Transverse colon (tissue), 4 donors: ENCODE data around the gene SERPINB6. TPM values are rescaled to one million over a fixed set of nuclear protein-coding genes. Genes with fewer than 3 reads are reported as not detected.

Source experiments
- DNase-seq: peaks from one replicate; pipeline ENCODE4 v3.0.0-alpha.2; 2019
- H3K27ac ChIP-seq, 4 donors: fragments of 200-600 bp; sonication (generic); 2 replicates each; pipeline ENCODE4 v1.5.1; 2016 to 2018; ENCODE audit warnings: inconsistent platforms in 4 of 4
- H3K27me3 ChIP-seq: fragments of 200-600 bp; sonication (generic); 2 replicates; pipeline ENCODE4 v1.5.1; 2017; ENCODE audit warnings: inconsistent platforms
- H3K36me3 ChIP-seq, 4 donors: fragments of 200-600 bp; sonication (generic); 2 replicates each; pipeline ENCODE4 v1.5.1; 2017 to 2019; ENCODE audit warnings: inconsistent platforms in 4 of 4
- H3K4me1 ChIP-seq, 4 donors: fragments of 200-600 bp; sonication (generic); 2 replicates each; pipeline ENCODE4 v1.5.1; 2017 to 2020; ENCODE audit warnings: inconsistent platforms in 4 of 4
- H3K4me3 ChIP-seq, 4 donors: fragments of 200-600 bp; sonication (generic); 1 replicate in 1 of 4; 2 replicates in 3 of 4; pipeline versions ENCODE4 v1.5.1 to v1.6.1; 2017 to 2019; ENCODE audit warnings: inconsistent platforms in 4 of 4
- H3K9me3 ChIP-seq, 2 donors: fragments of 200-600 bp; sonication (generic); 2 replicates each; pipeline ENCODE4 v1.5.1; 2017 to 2019; ENCODE audit warnings: inconsistent platforms in 2 of 2
- CTCF ChIP-seq, 5 experiments: fragments of 200-600 bp in 3 of 5; fragments of 450-650 bp in 2 of 5; sonication (generic) in 3 of 5; IDR thresholded peaks; 1 replicate in 2 of 5; 2 replicates in 3 of 5; pipeline ENCODE4 v1.5.1; 2016 to 2017; ENCODE audit warnings: antibody characterized with exemption in 5 of 5, inconsistent platforms in 3 of 5, mild to moderate bottlenecking in 2 of 5, moderate library complexity in 1 of 5
- EP300 ChIP-seq: sonication (generic); formaldehyde crosslinking; IDR thresholded peaks from one replicate; pipeline ENCODE4 v1.6.1; 2017; ENCODE audit warnings: antibody characterized with exemption, low read depth
- POLR2A ChIP-seq: fragments of 450-650 bp; IDR thresholded peaks from one replicate; pipeline ENCODE4 v1.6.1; 2016; ENCODE audit warnings: antibody characterized with exemption, mild to moderate bottlenecking, moderate library complexity
- POLR2AphosphoS5 ChIP-seq, 3 donors: sonication (generic); formaldehyde crosslinking; IDR thresholded peaks; one replicate each; pipeline ENCODE4 v1.6.1; 2016; ENCODE audit warnings: antibody characterized with exemption in 3 of 3
- WGBS, 2 donors: methylation state at CpG; one replicate each; pipeline ENCODE4 v1.1.5; 2018; ENCODE audit warnings: low coverage in 1 of 2; 5-methylcytosine and 5-hydroxymethylcytosine counted together
- in situ Hi-C, 4 donors: fragments of 200-750 bp; cut with MboI; loops; one replicate each; pipeline versions ENCODE4 v1.15.0 to v1.15.1; 2017; ENCODE audit warnings: low sequenced_read_pairs in 3 of 4, low pct_ligation_motif_present in 1 of 4, low pct_unique_long_range_greater_than_20kb in 1 of 4
- intact Hi-C: fragments of 100-400 bp; cut with DNase I; formaldehyde crosslinking; loops from one replicate; pipeline ENCODE4 v1.15.1; 2023; ENCODE audit warnings: low total_unique reads
- total RNA-seq, 4 donors: library from RNA; depleted of rRNA; stranded (reverse); fragments of >200 nt; gene quantifications; one replicate each; pipeline ENCODE4 v1.1.0, GENCODE V29; 2016

The SERPINB6 gene
- total RNA-seq, 4 donors from 2014 or later = 134 to 276 (median 170) TPM

- H3K9me3 ChIP-seq = no peaks in the 10 kb centered on the region
- WGBS, 2 donors = 46 to 61% methylated on average over 3 to 9 of the region's 9 CpGs
- H3K4me3 ChIP-seq = peak overlapping the region in 1 of 4 donors; percentile 10
- TF ChIP-seq CTCF (IDR thresholded peaks at IDR 0.05) (no peak), EP300 (no peak), POLR2A (no peak)
- no peaks in the 10 kb centered on the region for H3K36me3 ChIP-seq
- peak overlapping the region; percentile 18 to 65 (median 56) for H3K27ac ChIP-seq
- peak; percentile 74 for DNase-seq
- intact Hi-C loops (no loop called here), in situ Hi-C loops (no loop called here)
- peaks cover 10 to 56% (median 22%) of the 10 kb centered on the region in 4 donors for H3K4me1 ChIP-seq
- H3K27me3 ChIP-seq = no peaks in the 10 kb centered on the region
Observed at GRCh38 chr6:2962004-2962403, 9.4 kb downstream of the SERPINB6 start.

- Histone ChIP-seq H3K9me3 (no peaks in the 10 kb centered on the region), H3K4me1 (peaks cover 10 to 55% (median 24%) of the 10 kb centered on the region in 4 donors), H3K4me3 (peak overlapping the region in 1 of 4 donors; percentile 10), H3K36me3 (no peaks in the 10 kb centered on the region), H3K27me3 (no peaks in the 10 kb centered on the region), H3K27ac (peak overlapping the region; percentile 18 to 65 (median 56))
- TF ChIP-seq CTCF (IDR thresholded peaks at IDR 0.05) = peak in 1 of 5 experiments; percentile 38
- no peak for TF ChIP-seq POLR2AphosphoS5 (IDR thresholded peaks at IDR 0.05)
- WGBS, 2 donors = 52 to 61% methylated on average over 6 to 7 of the region's 7 CpGs
- in situ Hi-C loops = no loop called here
- no peak for DNase-seq
- intact Hi-C loops = no loop called here
Observed at GRCh38 chr6:2961506-2961905, 9.9 kb downstream of the SERPINB6 start.

GRCh38 chr6:2960935-2961334, 10.4 kb downstream of the SERPINB6 start:
- no peak for TF ChIP-seq EP300
- no peak for TF ChIP-seq CTCF (IDR thresholded peaks at IDR 0.05)
- no peak for TF ChIP-seq POLR2AphosphoS5 (IDR thresholded peaks at IDR 0.05)
- no peak for TF ChIP-seq POLR2A
- 65 to 83% methylated on average over 1 to 4 of the region's 4 CpGs for WGBS, 2 donors
- DNase-seq = no peak
- intact Hi-C loops = no loop called here
- Histone ChIP-seq H3K9me3 (no peaks in the 10 kb centered on the region), H3K27ac (peak overlapping the region; percentile 18 to 65 (median 56)), H3K27me3 (no peaks in the 10 kb centered on the region), H3K4me3 (no peak overlapping the region), H3K4me1 (peaks cover 10 to 52% (median 24%) of the 10 kb centered on the region in 4 donors), H3K36me3 (peaks cover 0 to 5% (median 2%) of the 10 kb centered on the region in 4 donors)
- in situ Hi-C loops = no loop called here

GRCh38 chr6:2959909-2960719, 11.3 kb downstream of the SERPINB6 start:
- TF ChIP-seq CTCF (IDR thresholded peaks at IDR 0.05) = no peak
- no peak for TF ChIP-seq EP300
- TF ChIP-seq POLR2A = no peak
- TF ChIP-seq POLR2AphosphoS5 (IDR thresholded peaks at IDR 0.05) = no peak
- no peaks in the 10 kb centered on the region for H3K27me3 ChIP-seq
- H3K36me3 ChIP-seq = peaks cover 0 to 6% (median 3%) of the 10 kb centered on the region in 4 donors
- no peaks in the 10 kb centered on the region for H3K9me3 ChIP-seq
- peaks cover 10 to 52% (median 24%) of the 10 kb centered on the region in 4 donors for H3K4me1 ChIP-seq
- no peak for DNase-seq
- WGBS, 2 donors = 38 to 78% methylated on average over 3 to 12 of the region's 12 CpGs
- peak overlapping the region; percentile 18 to 65 (median 56) for H3K27ac ChIP-seq
- H3K4me3 ChIP-seq = no peak overlapping the region
- in situ Hi-C loops = no loop called here
- intact Hi-C loops = no loop called here
